ENCODE data around the gene TRMT5. TPM values are rescaled to one million over a fixed set of nuclear protein-coding genes. Genes with fewer than 3 reads are reported as not detected.

TRMT5 gene
- total and polyA plus RNA-seq, 2 of the 4 experiments (the other 2 are of a cell fraction): 5.0 to 10.4 TPM

- Histone ChIP-seq H3K9me3 (ENCODE audit: control insufficient read depth, insufficient read depth, low read length) (no peaks in the 10 kb centered on the region), H2AK5ac (ENCODE audit: low read depth, low read length) (no peak overlapping the region), H3K18ac (ENCODE audit: low read depth, low read length) (no peak overlapping the region), H4K5ac (ENCODE audit: low read depth, low read length) (no peak overlapping the region; the same call in 1 of the 2 replicates), H4K20me1 (ENCODE audit: insufficient read depth, low read length) (no peaks in the 10 kb centered on the region; the same call in 1 of the 2 replicates), H3K9ac (ENCODE audit: low read depth, low read length) (no peak overlapping the region), H2AK9ac (replicated peaks; ENCODE audit: low read depth, low read length, poor library complexity) (no peak overlapping the region), H4K91ac (ENCODE audit: insufficient read depth, low read depth, low read length) (no peak overlapping the region), H3K56ac (ENCODE audit: extremely low read depth, insufficient read depth, low read length) (no peak overlapping the region), H3K23ac (ENCODE audit: low read depth, low read length) (no peak overlapping the region), H3K14ac (replicated peaks; ENCODE audit: low read depth, low read length) (no peak overlapping the region), H4K8ac (ENCODE audit: low read depth in 2 of 2, low read length in 2 of 2) (no peak overlapping the region), H2BK5ac (ENCODE audit: low read depth, low read length, poor library complexity, severe bottlenecking) (no peak overlapping the region), H3K4me1 (ENCODE audit: control insufficient read depth, insufficient read depth, low read length) (peaks cover 9% of the 10 kb centered on the region), H3K4me2 (ENCODE audit: low read depth, low read length) (no peak overlapping the region), H3K4ac (ENCODE audit: low read depth, low read length) (no peak overlapping the region), H3K4me3 (ENCODE audit: insufficient read depth, low read depth, low read length) (no peak overlapping the region), H3K36me3 (ENCODE audit: control insufficient read depth, insufficient read depth, low read length) (0 out of 2 replicates have a peak, but pooled peaks cover 2% of the 10 kb centered on the region), H3K9me1 (ENCODE audit: insufficient read depth, low read length) (no peaks in the 10 kb centered on the region), H3K27me3 (ENCODE audit: control insufficient read depth, insufficient read depth, low read length) (no peaks in the 10 kb centered on the region), H2BK120ac (ENCODE audit: low read depth, low read length) (no peak overlapping the region), H3K79me1 (ENCODE audit: low read depth in 1 of 2, low read length in 2 of 2) (peaks cover 6 to 14% of the 10 kb centered on the region in 2 experiments; a peak in 3 of 4 replicates), H2AFZ (replicated peaks; ENCODE audit: low read length, poor library complexity) (no peak overlapping the region), H3K27ac (ENCODE audit: insufficient read depth, low read length) (no peak overlapping the region), H2BK15ac (ENCODE audit: low read depth, low read length) (no peak overlapping the region), H2BK20ac (ENCODE audit: low read depth, low read length) (no peak overlapping the region)
- ATAC-seq (ENCODE audit: low read depth) (no peak), DNase-seq (no peak)
- intact Hi-C loops (cut with micrococcal nuclease): no loop called here
- in situ Hi-C loops (cut with MboI; ENCODE audit: low sequenced_read_pairs): no loop called here
- dilution Hi-C loops (cut with HindIII; ENCODE audit: low sequenced_read_pairs, unreplicated experiment): no loop called here
- POLR2A ChIA-PET (ENCODE audit: unreplicated experiment): no interaction called here
- CTCF ChIA-PET: interaction anchor here (0.9 kb wide), 1 partner anchor 10 kb away, joined by 3 read pairs; no protein-coding TSS in a partner anchor
- BruUV-seq (replicated peaks): no TSS peak
- no peak for TF ChIP-seq CTCF (conservative IDR thresholded peaks at IDR 0.05; ENCODE audit: low read depth, low read length)
- TF ChIP-seq RAD21 (IDR thresholded peaks at IDR 0.05; ENCODE audit: low read length): no peak
- no peak for TF ChIP-seq CHD1 (IDR thresholded peaks at IDR 0.05; ENCODE audit: low read depth, low read length)
- TF ChIP-seq FOS (IDR thresholded peaks at IDR 0.05; ENCODE audit: low read depth, low read length): no peak
- no peak for TF ChIP-seq RCOR1 (IDR thresholded peaks at IDR 0.05; ENCODE audit: insufficient replicate concordance, low read length)
- no peak for TF ChIP-seq SMC3 (IDR thresholded peaks at IDR 0.05; ENCODE audit: low read depth, low read length)
- TF ChIP-seq POLR2A (IDR thresholded peaks at IDR 0.05; ENCODE audit: low read depth, low read length): no peak
- TF ChIP-seq MXI1 (IDR thresholded peaks at IDR 0.05; ENCODE audit: borderline replicate concordance, low read depth, low read length): no peak
- TF ChIP-seq NFE2L2 (IDR thresholded peaks at IDR 0.05; ENCODE audit: low read depth, low read length): no peak
- TF ChIP-seq MAZ (IDR thresholded peaks at IDR 0.05; ENCODE audit: borderline replicate concordance, low read depth, low read length): no peak
- TF ChIP-seq CEBPB (IDR thresholded peaks at IDR 0.05; ENCODE audit: low read depth, low read length): no peak
- TF ChIP-seq MAFK (IDR thresholded peaks at IDR 0.05; ENCODE audit: low read depth, low read length): no peak
- TF ChIP-seq RFX5 (IDR thresholded peaks at IDR 0.05; ENCODE audit: low read depth, low read length): no peak
- no peak for TF ChIP-seq ELK1 (IDR thresholded peaks at IDR 0.05; ENCODE audit: borderline replicate concordance, low read depth, low read length)
- no peak for TF ChIP-seq BHLHE40 (IDR thresholded peaks at IDR 0.05; ENCODE audit: low read depth, low read length)
- TF ChIP-seq USF2 (IDR thresholded peaks at IDR 0.05; ENCODE audit: low read depth, low read length): no peak
Measured at GRCh38 chr14:60968671-60969070, 12.2 kb downstream of the TRMT5 start.

All from IMR-90 (cell line).